ENCODE measurements around the gene TMEM242. TPM values are rescaled to one million over a fixed set of nuclear protein-coding genes. Genes with fewer than 3 reads are reported as not detected.

TMEM242 gene
- total RNA-seq, 1 donor from 2014 or later, result 11.7 TPM

DNA sequence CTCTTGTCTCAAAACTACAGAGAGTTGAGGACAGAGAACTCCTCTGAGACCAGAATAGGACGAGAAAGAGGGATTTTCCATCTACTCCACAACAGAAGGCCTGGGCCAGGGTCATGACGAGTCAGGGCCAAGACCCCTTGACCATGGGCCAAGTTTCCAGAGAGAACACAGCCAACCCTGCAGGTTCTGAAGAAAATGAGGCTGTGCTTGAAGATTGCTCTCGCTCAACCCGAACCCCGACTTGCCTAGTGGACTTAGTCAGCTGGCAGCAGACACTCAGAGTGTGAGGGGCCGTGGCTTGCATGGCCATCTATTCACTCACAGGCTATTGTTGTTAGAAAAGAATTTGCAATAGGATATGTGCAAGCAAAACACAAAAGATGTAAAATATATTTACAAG is 54.5 kb downstream of the TMEM242 start:
- H3K27ac Mint-ChIP-seq, result no peak overlapping the region
- H3K4me1 Mint-ChIP-seq (ENCODE audit: unreplicated experiment), result peaks cover 9% of the 10 kb centered on the region
- DNase-seq (ENCODE audit: extremely low spot score, unreplicated experiment), result no peak
- H3K4me3 Mint-ChIP-seq, result no peak overlapping the region
- TF ChIP-seq CTCF (conservative IDR thresholded peaks at IDR 0.05), result no peak
- H3K9me3 Mint-ChIP-seq, result peaks cover 8% of the 10 kb centered on the region
- peaks cover 2% of the 10 kb centered on the region for H3K27me3 Mint-ChIP-seq
- H3K36me3 Mint-ChIP-seq, result peaks cover 9% of the 10 kb centered on the region

DNA sequence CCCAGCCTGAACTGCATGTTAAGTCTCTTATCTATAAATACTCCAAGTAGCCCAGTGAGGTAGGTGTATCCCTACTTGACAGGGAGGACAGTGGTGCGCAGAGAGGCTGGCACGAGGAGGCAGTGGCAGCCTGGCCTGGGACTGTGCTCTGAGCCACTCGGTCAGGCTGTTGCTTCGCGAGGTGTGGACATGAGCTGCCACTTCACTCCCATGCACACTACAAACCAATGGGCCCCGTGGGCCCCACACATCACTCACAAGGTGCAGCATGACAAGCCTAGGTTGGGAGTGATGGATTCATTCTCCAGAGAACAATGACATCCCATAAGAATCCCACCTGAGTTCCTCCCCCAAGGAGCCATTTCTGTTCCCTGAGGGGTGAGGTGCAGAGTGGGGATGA is 54.9 kb downstream of the TMEM242 start:
- Mint-ChIP-seq H3K27me3 (no peaks in the 10 kb centered on the region), H3K27ac (no peak overlapping the region), H3K9me3 (peaks cover 8% of the 10 kb centered on the region), H3K4me1 (ENCODE audit: unreplicated experiment) (peaks cover 8% of the 10 kb centered on the region), H3K4me3 (no peak overlapping the region), H3K36me3 (peaks cover 9% of the 10 kb centered on the region)
- DNase-seq (ENCODE audit: extremely low spot score, unreplicated experiment), result no peak
- TF ChIP-seq CTCF (conservative IDR thresholded peaks at IDR 0.05), result no peak

DNA sequence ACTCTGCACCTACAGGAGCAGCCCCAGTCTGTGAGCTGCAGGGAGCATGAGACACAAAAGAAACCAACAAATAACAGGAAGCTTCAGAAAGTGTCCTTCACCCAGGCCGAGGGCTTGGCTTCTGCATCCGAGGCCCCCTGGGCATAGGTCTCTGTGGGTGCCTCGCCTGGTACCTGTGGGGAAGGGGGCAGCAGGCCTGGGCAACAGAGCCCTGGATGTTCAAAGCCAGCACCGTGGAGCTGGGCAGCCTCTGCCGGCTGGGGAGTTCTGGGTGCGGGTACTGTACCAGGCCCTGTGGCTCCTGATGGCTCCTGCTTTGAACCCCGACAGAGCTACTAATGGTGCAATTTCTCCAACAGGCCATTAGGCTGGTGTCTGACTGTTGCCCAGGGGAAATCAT is 55.7 kb downstream of the TMEM242 start:
- H3K9me3 Mint-ChIP-seq, result peaks cover 8% of the 10 kb centered on the region
- peaks cover 9% of the 10 kb centered on the region for H3K36me3 Mint-ChIP-seq
- H3K4me3 Mint-ChIP-seq, result no peak overlapping the region
- DNase-seq (ENCODE audit: extremely low spot score, unreplicated experiment), result no peak
- no peak overlapping the region for H3K27ac Mint-ChIP-seq
- peaks cover 8% of the 10 kb centered on the region for H3K4me1 Mint-ChIP-seq (ENCODE audit: unreplicated experiment)
- no peaks in the 10 kb centered on the region for H3K27me3 Mint-ChIP-seq
- TF ChIP-seq CTCF (conservative IDR thresholded peaks at IDR 0.05), result no peak

DNA sequence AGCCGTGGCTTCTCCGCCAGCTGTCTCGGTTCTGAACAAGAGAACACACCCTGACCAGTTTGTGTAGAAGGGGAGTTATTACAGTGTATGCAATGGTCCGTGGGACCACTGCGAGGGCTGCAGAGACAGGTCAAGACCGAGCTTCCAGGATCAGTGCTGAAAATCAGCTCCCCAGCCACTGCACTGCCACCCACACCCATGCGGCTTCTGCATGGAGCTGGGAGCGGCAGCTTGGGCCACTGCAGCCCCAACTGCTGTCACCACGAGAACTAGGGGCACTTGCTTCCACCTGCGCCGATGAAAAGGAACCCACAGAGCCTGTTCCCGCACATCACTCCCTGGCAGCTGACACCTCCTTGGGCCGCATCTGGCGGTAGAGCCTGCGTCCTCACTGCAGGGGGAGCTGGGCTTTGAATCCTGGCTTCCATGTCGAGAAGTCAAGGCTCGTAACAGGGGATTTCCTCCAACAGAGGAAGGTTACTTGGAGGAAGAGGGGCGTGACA is 56.2 kb downstream of the TMEM242 start:
- no peak for DNase-seq (ENCODE audit: extremely low spot score, unreplicated experiment)
- Mint-ChIP-seq H3K27me3 (no peaks in the 10 kb centered on the region), H3K9me3 (peaks cover 8% of the 10 kb centered on the region), H3K4me1 (ENCODE audit: unreplicated experiment) (peaks cover 8% of the 10 kb centered on the region), H3K36me3 (peaks cover 9% of the 10 kb centered on the region), H3K4me3 (no peak overlapping the region), H3K27ac (no peak overlapping the region)
- TF ChIP-seq CTCF (conservative IDR thresholded peaks at IDR 0.05), result no peak

DNA sequence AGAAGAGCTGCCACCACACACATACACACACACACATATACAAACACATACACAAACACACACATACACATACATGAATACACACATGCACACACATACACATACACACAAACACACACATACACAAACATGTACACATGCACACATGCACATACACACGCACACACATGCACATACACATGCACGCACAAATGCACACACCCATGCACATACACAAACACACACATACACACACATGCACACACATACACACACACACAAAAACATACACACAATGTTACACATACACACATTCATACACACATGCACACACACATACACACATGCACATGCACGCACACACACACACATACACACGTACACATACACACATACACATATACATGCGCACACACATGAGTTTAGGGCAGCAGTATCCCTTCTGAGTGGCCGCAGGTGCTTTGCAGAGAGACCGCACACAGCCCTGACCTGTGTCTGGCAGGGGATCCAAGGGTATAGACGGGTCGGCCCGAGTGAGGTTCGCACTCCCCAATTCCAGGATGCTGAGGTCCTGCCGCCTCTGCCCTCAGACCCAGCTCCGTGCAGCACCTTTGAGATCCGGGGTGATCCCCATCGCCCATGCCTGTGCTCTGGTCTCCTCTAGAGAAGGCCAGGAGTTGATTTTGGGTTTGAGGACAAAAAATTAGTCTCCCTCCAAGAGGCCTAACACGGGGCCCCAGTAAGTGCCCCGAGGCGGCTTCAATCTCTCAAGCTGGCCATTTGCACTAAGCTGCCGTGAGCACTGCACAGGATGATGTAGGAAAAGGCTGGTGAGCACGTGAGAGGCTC is 56.8 kb downstream of the TMEM242 start:
- DNase-seq (ENCODE audit: extremely low spot score, unreplicated experiment), result no peak
- no peak for TF ChIP-seq CTCF (conservative IDR thresholded peaks at IDR 0.05)
- Mint-ChIP-seq H3K4me3 (no peak overlapping the region), H3K27ac (no peak overlapping the region), H3K27me3 (no peaks in the 10 kb centered on the region), H3K4me1 (ENCODE audit: unreplicated experiment) (peaks cover 8% of the 10 kb centered on the region), H3K36me3 (peaks cover 9% of the 10 kb centered on the region), H3K9me3 (peaks cover 8% of the 10 kb centered on the region)

Measured in type B pancreatic cell (in vitro differentiated cells).